Measurements from ENCODE around the gene HGS. TPM values are rescaled to one million over a fixed set of nuclear protein-coding genes. Genes with fewer than 3 reads are reported as not detected.

HGS gene
- total and polyA plus RNA-seq, 2 of the 13 experiments (the other 11 are each of a cell fraction or from before 2014, with no cell fraction given), result 73.3 to 78.1 TPM

- TF ChIP-seq STAT5B (CRISPR knock-in tag; IDR thresholded peaks at IDR 0.05) (peak; percentile 26; the same call in 1 of the 2 replicates), ATF7 (IDR thresholded peaks at IDR 0.05) (no peak), ATF7 (CRISPR knock-in tag; IDR thresholded peaks at IDR 0.05) (peak; percentile 24; the same call in 1 of the 2 replicates), HNRNPH1 (optimal IDR thresholded peaks at IDR 0.05; ENCODE audit: low read depth, low read length) (no peak), CC2D1A (CRISPR knock-in tag; IDR thresholded peaks at IDR 0.05) (no peak), SALL2 (CRISPR knock-in tag; IDR thresholded peaks at IDR 0.05) (peak; percentile 85), ZSCAN20 (CRISPR knock-in tag; IDR thresholded peaks at IDR 0.05; ENCODE audit: borderline replicate concordance) (no peak), MNT (IDR thresholded peaks at IDR 0.05) (peak; percentile 50), ZFP41 (CRISPR knock-in tag; IDR thresholded peaks at IDR 0.05; ENCODE audit: borderline replicate concordance) (no peak), SCMH1 (CRISPR knock-in tag; IDR thresholded peaks at IDR 0.05; ENCODE audit: borderline replicate concordance) (no peak), EEA1 (CRISPR knock-in tag; IDR thresholded peaks at IDR 0.05; ENCODE audit: borderline replicate concordance) (peak; percentile 50; the same call in 1 of the 2 replicates), HNRNPUL1 (IDR thresholded peaks at IDR 0.05; ENCODE audit: low read depth, low read length) (no peak), ZBTB38 (CRISPR knock-in tag; IDR thresholded peaks at IDR 0.05) (peak; percentile 86), ZNF782 (CRISPR knock-in tag; IDR thresholded peaks at IDR 0.05; ENCODE audit: borderline replicate concordance) (peak; percentile 91), HMGXB3 (CRISPR knock-in tag; IDR thresholded peaks at IDR 0.05; ENCODE audit: borderline replicate concordance) (peak; percentile 48; the same call in 1 of the 2 replicates), IKZF1 (IDR thresholded peaks at IDR 0.05) (no peak)
- TF ChIP-seq, protein P1, sequence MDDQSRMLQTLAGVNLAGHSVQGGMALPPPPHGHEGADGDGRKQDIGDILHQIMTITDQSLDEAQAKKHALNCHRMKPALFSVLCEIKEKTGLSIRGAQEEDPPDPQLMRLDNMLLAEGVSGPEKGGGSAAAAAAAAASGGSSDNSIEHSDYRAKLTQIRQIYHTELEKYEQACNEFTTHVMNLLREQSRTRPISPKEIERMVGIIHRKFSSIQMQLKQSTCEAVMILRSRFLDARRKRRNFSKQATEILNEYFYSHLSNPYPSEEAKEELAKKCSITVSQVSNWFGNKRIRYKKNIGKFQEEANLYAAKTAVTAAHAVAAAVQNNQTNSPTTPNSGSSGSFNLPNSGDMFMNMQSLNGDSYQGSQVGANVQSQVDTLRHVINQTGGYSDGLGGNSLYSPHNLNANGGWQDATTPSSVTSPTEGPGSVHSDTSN (CRISPR knock-in tag; IDR thresholded peaks at IDR 0.05; ENCODE audit: borderline replicate concordance), result no peak
- TF ChIP-seq, protein P2, sequence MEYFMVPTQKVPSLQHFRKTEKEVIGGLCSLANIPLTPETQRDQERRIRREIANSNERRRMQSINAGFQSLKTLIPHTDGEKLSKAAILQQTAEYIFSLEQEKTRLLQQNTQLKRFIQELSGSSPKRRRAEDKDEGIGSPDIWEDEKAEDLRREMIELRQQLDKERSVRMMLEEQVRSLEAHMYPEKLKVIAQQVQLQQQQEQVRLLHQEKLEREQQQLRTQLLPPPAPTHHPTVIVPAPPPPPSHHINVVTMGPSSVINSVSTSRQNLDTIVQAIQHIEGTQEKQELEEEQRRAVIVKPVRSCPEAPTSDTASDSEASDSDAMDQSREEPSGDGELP (IDR thresholded peaks at IDR 0.05; ENCODE audit: borderline replicate concordance, low read depth), result peak; percentile 96
Observed at GRCh38 chr17:81713556-81714411, 30.0 kb downstream of the HGS start (continued).
